Sigmoid colon (tissue), 7 donors: Measurements from ENCODE around the gene TPCN2. TPM values are rescaled to one million over a fixed set of nuclear protein-coding genes. Genes with fewer than 3 reads are reported as not detected.

ENCODE experiments used
- DNase-seq: peaks from one replicate; pipeline ENCODE4 v3.0.0-alpha.2; 2019
- H3K27ac ChIP-seq, 4 donors: fragments of 200-600 bp; sonication (generic); one replicate each; pipeline ENCODE4 v1.5.1; 2016 to 2019; ENCODE audit warnings: mild to moderate bottlenecking in 1 of 4
- H3K27me3 ChIP-seq, 3 donors: fragments of 200-600 bp; sonication (generic); one replicate each; pipeline ENCODE4 v1.5.1; 2019; ENCODE audit warnings: mild to moderate bottlenecking in 1 of 3
- H3K36me3 ChIP-seq, 4 donors: fragments of 200-600 bp; sonication (generic); one replicate each; pipeline ENCODE4 v1.5.1; 2016 to 2019
- H3K4me1 ChIP-seq, 4 donors: fragments of 200-600 bp; sonication (generic); one replicate each; pipeline ENCODE4 v1.5.1; 2017 to 2019
- H3K4me3 ChIP-seq, 4 donors: fragments of 200-600 bp; sonication (generic); one replicate each; pipeline ENCODE4 v1.5.1; 2017 to 2019; ENCODE audit warnings: mild to moderate bottlenecking in 2 of 4, moderate library complexity in 1 of 4
- H3K9me3 ChIP-seq, 4 donors: fragments of 200-600 bp in 3 of 4; sonication (generic) in 3 of 4; one replicate each; pipeline versions ENCODE4 v1.5.1 to v1.6.1; 2013 to 2019
- CTCF ChIP-seq, 4 experiments: fragments of 450-650 bp in 3 of 4; fragments of 200-600 bp in 1 of 4; IDR thresholded peaks; one replicate each; pipeline ENCODE4 v1.5.1; 2016 to 2019; ENCODE audit warnings: antibody characterized with exemption in 4 of 4, mild to moderate bottlenecking in 3 of 4, moderate library complexity in 2 of 4
- EP300 ChIP-seq, 4 donors: sonication (generic); formaldehyde crosslinking; IDR thresholded peaks; one replicate each; pipeline ENCODE4 v1.6.1; 2017; ENCODE audit warnings: antibody characterized with exemption in 4 of 4
- POLR2A ChIP-seq, 2 donors: fragments of 450-650 bp; IDR thresholded peaks; one replicate each; pipeline ENCODE4 v1.6.1; 2016; ENCODE audit warnings: antibody characterized with exemption in 2 of 2, mild to moderate bottlenecking in 2 of 2, moderate library complexity in 2 of 2
- POLR2AphosphoS5 ChIP-seq, 4 donors: sonication (generic); formaldehyde crosslinking; IDR thresholded peaks; one replicate each; pipeline ENCODE4 v1.6.1; 2017; ENCODE audit warnings: antibody characterized with exemption in 4 of 4
- WGBS, 2 donors: extraction: QIAGEN DNeasy Blood & Tissue Kit; methylation state at CpG; one replicate each; pipeline ENCODE4 v1.1.7; 2013; 5-methylcytosine and 5-hydroxymethylcytosine counted together
- intact Hi-C: fragments of 100-400 bp; cut with DNase I; formaldehyde crosslinking; loops from one replicate; pipeline ENCODE4 v1.15.1; 2023
- polyA plus RNA-seq, 3 donors: library from polyadenylated mRNA; stranded (reverse); fragments of 200-250 nt; gene quantifications; one replicate each; pipeline ENCODE4 v1.2.3, GENCODE V29; 2013
- total RNA-seq, 4 donors: library from RNA; depleted of rRNA; stranded (reverse); fragments of >200 nt; gene quantifications; one replicate each; pipeline ENCODE4 v1.1.0, GENCODE V29; 2016
- donor health status: healthy with polysubstance abuse.
- donor health status: Bipolar disorder and iron deficiency.
- donor health status: healthy.

TPCN2 gene
- total and polyA plus RNA-seq, 7 donors: 1.6 to 43.5 (median 17.5) TPM

- Histone ChIP-seq H3K4me3 (no peak overlapping the region), H3K36me3 (no peaks in the 10 kb centered on the region), H3K4me1 (peaks cover 0 to 33% (median 23%) of the 10 kb centered on the region in 4 donors), H3K27ac (no peak overlapping the region), H3K9me3 (no peaks in the 10 kb centered on the region), H3K27me3 (no peaks in the 10 kb centered on the region)
- WGBS, 2 donors: 79 to 89% methylated on average over 15 of the region's 15 CpGs
- intact Hi-C loops: no loop called here
- DNase-seq: no peak
- TF ChIP-seq POLR2AphosphoS5 (IDR thresholded peaks at IDR 0.05) (no peak), POLR2A (IDR thresholded peaks at IDR 0.05) (no peak), CTCF (IDR thresholded peaks at IDR 0.05) (no peak), EP300 (IDR thresholded peaks at IDR 0.05) (no peak)
These were observed 111.8 kb downstream of the TPCN2 start for GRCh38 chr11:69160296-69161116.

- WGBS, 2 donors: 81 to 84% methylated on average over 5 of the region's 5 CpGs
These were observed 112.3 kb downstream of the TPCN2 start for GRCh38 chr11:69161117-69161407.

GRCh38 chr11:69162505-69162904 is 113.8 kb downstream of the TPCN2 start:
- intact Hi-C loops: no loop called here
- Histone ChIP-seq H3K4me3 (no peak overlapping the region), H3K27ac (no peak overlapping the region), H3K36me3 (no peaks in the 10 kb centered on the region), H3K27me3 (no peaks in the 10 kb centered on the region), H3K9me3 (no peaks in the 10 kb centered on the region), H3K4me1 (peaks cover 0 to 39% (median 26%) of the 10 kb centered on the region in 4 donors)
- DNase-seq: no peak
- TF ChIP-seq EP300 (IDR thresholded peaks at IDR 0.05): no peak
- TF ChIP-seq POLR2A (IDR thresholded peaks at IDR 0.05): no peak

More at GRCh38 chr11:69161117-69161407, 112.3 kb downstream of the TPCN2 start:
- H3K4me3 ChIP-seq: no peak overlapping the region
- intact Hi-C loops: no loop called here
- TF ChIP-seq CTCF (IDR thresholded peaks at IDR 0.05) (no peak), POLR2A (IDR thresholded peaks at IDR 0.05) (no peak), EP300 (IDR thresholded peaks at IDR 0.05) (no peak), POLR2AphosphoS5 (IDR thresholded peaks at IDR 0.05) (no peak)
- no peak for DNase-seq
- H3K36me3 ChIP-seq: no peaks in the 10 kb centered on the region
- H3K27ac ChIP-seq: no peak overlapping the region
- H3K4me1 ChIP-seq: peaks cover 0 to 36% (median 24%) of the 10 kb centered on the region in 4 donors
- H3K9me3 ChIP-seq: no peaks in the 10 kb centered on the region
- H3K27me3 ChIP-seq: no peaks in the 10 kb centered on the region

GRCh38 chr11:69163842-69164241 is 115.1 kb downstream of the TPCN2 start:
- Histone ChIP-seq H3K9me3 (no peaks in the 10 kb centered on the region), H3K27me3 (no peaks in the 10 kb centered on the region), H3K4me3 (no peak overlapping the region), H3K36me3 (no peaks in the 10 kb centered on the region), H3K4me1 (peaks cover 0 to 33% (median 26%) of the 10 kb centered on the region in 4 donors), H3K27ac (no peak overlapping the region)
- TF ChIP-seq CTCF (IDR thresholded peaks at IDR 0.05): no peak
- no peak for TF ChIP-seq POLR2A (IDR thresholded peaks at IDR 0.05)
- no peak for TF ChIP-seq POLR2AphosphoS5 (IDR thresholded peaks at IDR 0.05)
- no peak for TF ChIP-seq EP300 (IDR thresholded peaks at IDR 0.05)
- intact Hi-C loops: no loop called here
- 95 to 99% methylated on average over 1 of the region's 1 CpG for WGBS, 2 donors
- no peak for DNase-seq

GRCh38 chr11:69164824-69165223 is 116.1 kb downstream of the TPCN2 start:
- intact Hi-C loops: no loop called here
- no peak for TF ChIP-seq CTCF (IDR thresholded peaks at IDR 0.05)
- TF ChIP-seq POLR2AphosphoS5 (IDR thresholded peaks at IDR 0.05): no peak
- TF ChIP-seq POLR2A (IDR thresholded peaks at IDR 0.05): no peak
- TF ChIP-seq EP300 (IDR thresholded peaks at IDR 0.05): no peak
- 76 to 84% methylated on average over 10 of the region's 10 CpGs for WGBS, 2 donors
- no peaks in the 10 kb centered on the region for H3K9me3 ChIP-seq
- H3K4me1 ChIP-seq: peaks cover 0 to 33% (median 26%) of the 10 kb centered on the region in 4 donors
- DNase-seq: no peak
- no peak overlapping the region for H3K4me3 ChIP-seq
- no peaks in the 10 kb centered on the region for H3K27me3 ChIP-seq
- no peak overlapping the region for H3K27ac ChIP-seq
- H3K36me3 ChIP-seq: no peaks in the 10 kb centered on the region
